DMS114 treated with DMSO at 0.1 percent for 48 hours (cell line): Measurements from ENCODE around the gene PHLDB3.
"Not testable (repeated sequence)": the region's sequence is repeated elsewhere in the genome, so short reads cannot be mapped to it uniquely, and the experiment has no call there.

Experiments
- DNase-seq: peaks from one replicate; lab custom pipeline; 2025; ENCODE audit not compliant: unreplicated experiment; lab: John Stamatoyannopoulos, UW

Gene PHLDB3

DNA sequence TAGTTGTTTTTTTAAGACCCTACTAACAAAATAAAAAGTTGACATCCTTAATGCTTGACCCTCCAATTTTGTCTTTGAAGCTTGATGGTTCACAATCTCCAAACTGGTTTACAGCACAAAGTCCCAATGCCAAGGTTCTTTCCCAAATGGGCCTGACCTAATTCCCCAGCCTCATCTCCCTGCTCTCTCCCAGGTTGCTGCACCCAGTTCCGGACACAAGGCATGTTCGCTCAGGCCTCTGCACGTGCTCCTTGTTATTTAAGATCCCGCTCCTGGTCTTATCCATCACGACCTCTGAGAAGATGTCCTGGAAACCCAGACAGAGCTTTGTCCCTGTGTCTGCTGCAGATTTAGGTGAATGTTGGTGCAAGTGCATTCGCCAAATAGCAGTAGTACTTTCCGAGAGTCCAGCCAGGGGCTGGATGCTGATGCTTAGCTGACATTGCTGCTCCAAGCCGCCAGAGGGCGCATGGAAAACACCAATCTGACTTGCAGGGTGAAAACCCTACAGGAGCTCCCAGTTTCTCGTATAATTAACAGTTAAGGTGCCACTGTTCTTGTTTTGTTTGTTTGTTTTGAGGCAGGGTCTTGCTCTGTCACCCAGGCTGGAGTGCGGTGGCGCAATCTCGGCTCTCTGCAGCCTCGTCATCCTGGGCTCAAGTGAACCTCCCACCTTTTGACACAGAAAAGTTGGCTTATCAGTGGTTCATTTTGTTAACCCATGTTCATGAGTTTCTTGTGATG lies 57.6 kb downstream of the PHLDB3 start:
- peak; percentile 71 for DNase-seq

DNA sequence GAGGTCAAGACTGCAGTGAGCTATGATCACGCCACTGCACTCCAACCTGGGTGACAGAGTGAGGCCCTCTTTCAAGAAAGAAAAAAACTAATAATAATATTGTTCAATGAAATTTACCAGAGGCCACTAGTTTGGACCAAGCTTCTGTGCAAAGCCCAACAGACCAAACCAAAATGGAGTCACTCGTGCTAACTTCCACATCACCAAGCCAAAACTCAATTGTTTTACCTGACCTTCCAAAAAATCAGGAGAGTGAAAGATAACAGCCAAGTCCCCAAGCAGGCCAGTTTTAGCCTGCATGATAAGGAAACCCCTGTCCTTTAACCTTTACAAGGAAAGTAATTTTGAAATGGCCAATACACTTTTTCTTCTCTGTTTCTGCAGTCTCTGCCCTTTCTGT lies 59.1 kb downstream of the PHLDB3 start:
- no peak for DNase-seq

DNA sequence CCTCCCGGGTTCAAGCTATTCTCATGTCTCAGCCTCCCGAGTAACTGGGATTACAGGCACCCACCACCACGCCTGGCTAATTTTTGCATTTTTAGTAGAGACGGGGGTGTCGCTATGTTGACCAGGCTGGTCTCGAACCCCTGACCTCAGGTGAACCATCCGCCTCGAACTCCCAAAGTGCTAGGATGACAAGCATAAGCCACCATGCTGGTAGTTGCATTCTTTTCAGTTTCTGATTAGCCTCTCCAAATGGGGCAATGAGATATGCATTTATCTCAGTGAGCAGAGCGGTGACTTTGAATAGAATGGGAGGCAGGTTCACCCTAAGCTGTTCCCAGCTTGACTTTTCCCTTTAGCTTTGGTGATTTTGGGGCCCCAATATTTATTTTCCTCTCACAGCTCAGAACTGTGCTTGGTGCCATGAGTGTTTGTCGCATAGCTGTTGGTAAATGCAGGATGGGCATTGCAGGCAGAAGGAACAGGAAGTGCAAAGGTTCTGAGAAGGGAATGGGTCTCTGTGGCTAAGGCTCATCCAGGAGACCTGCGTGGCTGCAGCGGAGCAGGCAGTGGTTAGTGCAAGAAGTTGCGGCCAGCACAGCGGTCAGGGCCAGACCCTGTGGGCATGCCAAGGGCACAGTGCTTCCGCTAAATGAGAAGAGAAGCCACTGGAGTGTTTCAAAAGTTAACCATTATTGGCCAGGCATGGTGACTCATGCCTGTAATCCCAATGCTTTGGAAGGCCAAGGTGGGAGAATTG lies 59.8 kb downstream of the PHLDB3 start:
- no peak for DNase-seq

DNA sequence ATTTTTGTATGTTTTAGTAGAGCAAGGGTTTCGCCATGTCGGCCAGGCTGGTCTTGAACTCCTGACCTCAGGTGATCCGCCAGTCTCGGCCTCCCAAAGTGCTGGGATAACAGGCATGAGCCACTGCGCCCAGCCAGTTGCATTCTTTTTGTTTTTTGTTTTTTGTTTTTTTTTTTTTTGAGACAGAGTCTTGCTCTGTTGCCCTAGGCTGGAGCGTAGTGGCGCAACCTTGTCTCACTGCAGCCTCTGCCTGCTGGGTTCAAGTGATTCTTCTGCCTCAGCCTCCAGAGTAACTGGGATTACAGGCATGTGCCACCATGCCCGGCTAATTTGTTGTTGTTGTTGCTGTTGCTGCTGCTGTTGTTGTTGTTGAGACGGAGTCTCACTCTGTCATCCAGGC lies 60.5 kb downstream of the PHLDB3 start:
- DNase-seq = not testable (repeated sequence)

GRCh38 chr19:43441716-43442115 lies 62.8 kb downstream of the PHLDB3 start:
- DNase-seq = no peak

DNA sequence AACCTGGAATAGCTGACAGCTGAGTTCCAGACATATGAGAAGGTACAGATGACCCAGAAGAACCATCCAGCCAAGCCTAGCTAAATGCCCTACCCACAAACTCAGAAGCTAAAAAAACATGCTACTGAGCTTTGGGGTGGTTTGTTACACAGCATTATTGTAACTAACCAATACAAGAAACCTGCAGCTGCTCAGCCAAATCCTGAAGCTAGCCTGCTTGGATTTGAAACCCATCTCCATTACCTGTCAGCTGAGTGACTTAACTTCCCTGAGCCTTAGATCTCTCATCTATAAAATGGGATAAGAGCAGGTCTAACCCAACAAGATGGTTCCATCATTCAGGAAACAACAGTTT lies 64.9 kb downstream of the PHLDB3 start:
- DNase-seq = no peak

GRCh38 chr19:43439032-43439708 lies 65.4 kb downstream of the PHLDB3 start:
- no peak for DNase-seq

DNA sequence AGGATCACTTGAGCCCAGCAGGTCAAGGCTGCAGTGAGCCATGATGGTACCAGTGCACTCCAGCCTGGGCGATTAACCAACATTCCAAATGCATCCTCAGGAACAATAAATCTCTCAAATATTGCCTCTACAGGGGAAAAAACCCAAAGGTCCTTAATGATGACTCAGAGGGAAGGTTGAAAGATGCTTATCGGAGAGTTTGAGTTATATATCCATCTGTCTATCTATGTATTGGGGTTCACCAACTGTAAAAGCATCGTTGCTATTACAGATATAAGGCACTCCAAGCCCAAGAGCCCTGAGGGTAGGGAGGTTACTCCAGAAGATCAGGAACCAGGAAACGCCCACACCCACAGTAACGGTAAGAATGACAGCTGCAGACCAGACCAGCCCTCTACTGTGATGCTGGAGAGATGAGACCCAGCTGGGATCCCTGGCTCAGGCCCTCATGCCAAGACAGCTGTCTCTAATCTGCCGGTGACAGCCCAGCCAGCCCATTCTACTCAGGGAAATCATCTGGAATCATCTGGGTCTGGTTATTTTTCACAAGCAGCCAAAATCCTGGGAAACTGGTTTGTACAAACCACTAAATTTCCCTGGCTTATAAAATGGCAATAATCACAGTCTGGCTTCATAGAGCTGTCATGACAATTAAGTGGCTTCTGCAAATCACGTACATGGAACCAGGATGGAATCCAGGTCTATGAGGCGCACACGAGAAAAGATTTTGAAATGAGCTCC lies 66.1 kb downstream of the PHLDB3 start:
- no peak for DNase-seq

GRCh38 chr19:43437712-43438111 lies 66.8 kb downstream of the PHLDB3 start:
- no peak for DNase-seq

DNA sequence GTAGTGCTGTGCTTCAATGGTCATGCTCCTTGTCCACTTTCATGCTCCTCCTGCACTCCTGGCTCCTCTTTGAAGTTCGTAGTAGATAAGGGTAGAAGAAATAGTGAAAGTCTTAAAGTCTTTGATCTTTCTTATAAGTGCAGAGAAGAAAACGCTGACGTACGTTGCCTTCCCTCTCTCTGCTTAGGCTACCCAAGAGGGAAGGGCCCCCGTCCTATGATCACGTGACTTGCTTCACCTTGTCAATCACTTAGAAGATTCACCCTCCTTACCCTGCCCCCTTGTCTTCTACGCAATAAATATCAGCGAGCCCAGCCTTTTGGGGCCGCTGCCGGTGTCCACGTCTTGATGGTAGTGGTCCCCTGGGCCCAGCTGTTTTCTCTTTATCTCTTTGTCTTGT lies 67.3 kb downstream of the PHLDB3 start:
- not testable (repeated sequence) for DNase-seq

DNA sequence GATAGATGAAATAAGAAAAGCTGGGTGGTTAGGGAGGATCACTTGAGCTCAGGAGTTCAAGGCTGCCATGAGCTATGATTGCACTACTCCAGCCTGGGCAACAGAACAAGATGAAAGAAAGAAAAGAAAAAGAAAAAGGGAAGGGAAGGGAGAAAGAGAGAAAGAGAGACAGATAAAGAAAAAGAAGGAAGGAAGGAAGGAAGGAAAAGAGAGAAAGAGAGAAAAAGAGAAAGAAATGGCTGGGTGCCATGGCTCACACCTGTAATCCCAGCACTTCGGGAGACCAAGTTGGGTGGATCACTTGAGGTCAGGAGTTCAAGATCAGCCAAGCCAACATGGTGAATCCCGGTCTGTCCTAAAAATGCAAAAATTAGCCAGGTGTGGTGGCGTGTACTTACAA lies 68.8 kb downstream of the PHLDB3 start:
- no peak for DNase-seq

- DNase-seq = no peak
These were observed 70.9 kb downstream of the PHLDB3 start for GRCh38 chr19:43433689-43434088.

DNA sequence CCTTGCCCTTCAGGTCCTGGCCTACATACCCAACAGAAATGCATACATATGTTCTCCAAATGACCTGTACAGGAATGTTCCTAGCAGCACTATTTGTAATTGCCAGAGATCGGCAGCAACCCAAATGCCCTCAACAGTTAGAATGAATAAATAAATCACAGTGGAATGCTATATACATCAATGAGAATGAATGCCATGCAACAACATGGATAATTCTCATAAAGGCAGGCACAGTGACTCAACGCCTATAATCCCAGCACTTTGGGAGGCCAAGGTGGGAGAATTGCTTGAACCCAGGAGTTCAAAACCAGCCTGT lies 71.2 kb downstream of the PHLDB3 start:
- no peak for DNase-seq

DNA sequence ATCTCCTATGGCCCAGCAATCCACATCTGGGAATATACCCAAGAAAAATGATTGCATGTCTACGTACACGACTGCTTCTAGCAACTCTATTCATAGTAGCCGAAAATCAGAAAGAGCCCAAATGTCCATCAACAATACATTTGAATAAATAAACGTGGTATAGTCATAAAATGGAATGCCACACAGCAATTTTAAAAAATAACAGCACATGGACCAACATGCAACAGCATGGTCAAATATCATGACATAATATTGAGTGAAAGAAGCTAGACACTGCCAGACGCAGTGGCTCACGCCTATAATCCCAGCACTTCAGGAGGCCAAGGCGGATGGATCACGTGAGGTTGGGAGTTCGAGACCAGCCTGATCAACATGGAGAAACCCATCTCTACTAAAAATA lies 73.6 kb downstream of the PHLDB3 start:
- no peak for DNase-seq

- no peak for DNase-seq
These were observed 74.3 kb downstream of the PHLDB3 start for GRCh38 chr19:43430142-43430710.

GRCh38 chr19:43429395-43429794 lies 75.2 kb downstream of the PHLDB3 start:
- DNase-seq = no peak

- DNase-seq = peak; percentile 38
These were observed 78.8 kb downstream of the PHLDB3 start for GRCh38 chr19:43425567-43426392.
